ENCODE measurements around the gene BTBD9.

DNA sequence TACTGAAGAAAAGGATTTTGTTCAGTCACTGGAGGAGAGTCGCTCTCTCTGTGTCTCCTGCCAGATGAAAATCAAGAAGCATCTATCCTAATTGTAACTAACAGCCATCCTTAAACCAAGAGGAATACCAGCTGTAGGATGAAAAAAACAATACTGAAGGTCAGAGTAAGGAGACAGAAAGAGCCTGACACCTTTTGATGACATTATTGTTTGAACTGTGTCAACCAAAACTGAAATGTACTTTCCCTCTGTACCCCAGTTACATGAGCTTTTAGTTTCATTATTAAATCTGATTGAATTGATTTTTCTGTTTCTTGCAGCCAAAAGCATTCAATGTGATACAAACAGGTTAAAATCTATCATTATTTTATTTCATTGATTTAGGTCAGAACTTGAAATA, 17.2 kb upstream of the BTBD9 start:
- TF ChIP-seq, protein P1, sequence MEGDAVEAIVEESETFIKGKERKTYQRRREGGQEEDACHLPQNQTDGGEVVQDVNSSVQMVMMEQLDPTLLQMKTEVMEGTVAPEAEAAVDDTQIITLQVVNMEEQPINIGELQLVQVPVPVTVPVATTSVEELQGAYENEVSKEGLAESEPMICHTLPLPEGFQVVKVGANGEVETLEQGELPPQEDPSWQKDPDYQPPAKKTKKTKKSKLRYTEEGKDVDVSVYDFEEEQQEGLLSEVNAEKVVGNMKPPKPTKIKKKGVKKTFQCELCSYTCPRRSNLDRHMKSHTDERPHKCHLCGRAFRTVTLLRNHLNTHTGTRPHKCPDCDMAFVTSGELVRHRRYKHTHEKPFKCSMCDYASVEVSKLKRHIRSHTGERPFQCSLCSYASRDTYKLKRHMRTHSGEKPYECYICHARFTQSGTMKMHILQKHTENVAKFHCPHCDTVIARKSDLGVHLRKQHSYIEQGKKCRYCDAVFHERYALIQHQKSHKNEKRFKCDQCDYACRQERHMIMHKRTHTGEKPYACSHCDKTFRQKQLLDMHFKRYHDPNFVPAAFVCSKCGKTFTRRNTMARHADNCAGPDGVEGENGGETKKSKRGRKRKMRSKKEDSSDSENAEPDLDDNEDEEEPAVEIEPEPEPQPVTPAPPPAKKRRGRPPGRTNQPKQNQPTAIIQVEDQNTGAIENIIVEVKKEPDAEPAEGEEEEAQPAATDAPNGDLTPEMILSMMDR (IDR thresholded peaks at IDR 0.05 in 8 of 11, conservative IDR thresholded peaks at IDR 0.05 in 3 of 11) = no peak
- TF ChIP-seq POLR2A (IDR thresholded peaks at IDR 0.05) = no peak
- no peak for TF ChIP-seq POLR2AphosphoS5 (IDR thresholded peaks at IDR 0.05)
